ENCODE results near the gene PPP6C.
A peak's percentile ranks its signal among the peaks of the same experiment; 100 is the strongest.
"Not testable (repeated sequence)": the region's sequence is repeated elsewhere in the genome, so short reads cannot be mapped to it uniquely, and the experiment has no call there.

PPP6C gene

GRCh38 chr9:125125523-125125922 is 64.1 kb downstream of the PPP6C start:
- Histone ChIP-seq H3K4me3 (ENCODE audit: low read depth, low read length, poor library complexity, severe bottlenecking) (no peak overlapping the region), H3K79me2 (ENCODE audit: insufficient read depth, low read length) (peaks cover 12% of the 10 kb centered on the region; the same call in 1 of the 2 replicates), H3K9ac (ENCODE audit: low read length) (peak overlapping the region; percentile 26; the same call in 1 of the 2 replicates), H3K27me3 (ENCODE audit: insufficient read depth, low read length) (no peaks in the 10 kb centered on the region), H3F3A (ENCODE audit: insufficient read depth, low read length) (0 out of 2 replicates have a peak, but pooled peaks cover 6% of the 10 kb centered on the region), H3K36me3 (ENCODE audit: insufficient read depth, low read length) (no peaks in the 10 kb centered on the region), H3K4me1 (ENCODE audit: insufficient read depth, low read length, severe bottlenecking) (peaks cover 36% of the 10 kb centered on the region), H3K4me2 (ENCODE audit: low read length) (no peak overlapping the region; the same call in 1 of the 2 replicates), H3K9me2 (ENCODE audit: low read depth, low read length) (no peaks in the 10 kb centered on the region), H3K9me3 (ENCODE audit: low read length) (no peaks in the 10 kb centered on the region), H3K27ac (ENCODE audit: low read depth, low read length, poor library complexity, severe bottlenecking) (peak overlapping the region; percentile 77), H4K20me1 (ENCODE audit: insufficient read depth, low read length) (no peaks in the 10 kb centered on the region), H2AFZ (ENCODE audit: low read length) (no peak overlapping the region)
- TF ChIP-seq CTCF (IDR thresholded peaks at IDR 0.05; ENCODE audit: low read length), result no peak
- TF ChIP-seq EZH2 (IDR thresholded peaks at IDR 0.05; ENCODE audit: borderline replicate concordance, low read length), result no peak

GRCh38 chr9:125121146-125121545 is 68.5 kb downstream of the PPP6C start:
- TF ChIP-seq CTCF (IDR thresholded peaks at IDR 0.05; ENCODE audit: low read length) (no peak), EZH2 (IDR thresholded peaks at IDR 0.05; ENCODE audit: borderline replicate concordance, low read length) (no peak)
- Histone ChIP-seq H3K4me3 (ENCODE audit: low read depth, low read length, poor library complexity, severe bottlenecking) (no peak overlapping the region), H3K79me2 (ENCODE audit: insufficient read depth, low read length) (0 out of 2 replicates have a peak, but pooled peaks cover 8% of the 10 kb centered on the region), H4K20me1 (ENCODE audit: insufficient read depth, low read length) (no peaks in the 10 kb centered on the region), H3K9ac (ENCODE audit: low read length) (no peak overlapping the region), H3K27ac (ENCODE audit: low read depth, low read length, poor library complexity, severe bottlenecking) (peak overlapping the region; percentile 66), H3K9me2 (ENCODE audit: low read depth, low read length) (no peaks in the 10 kb centered on the region), H3K9me3 (ENCODE audit: low read length) (no peaks in the 10 kb centered on the region), H2AFZ (ENCODE audit: low read length) (no peak overlapping the region), H3F3A (ENCODE audit: insufficient read depth, low read length) (no peaks in the 10 kb centered on the region), H3K36me3 (ENCODE audit: insufficient read depth, low read length) (peaks cover 8% of the 10 kb centered on the region; the same call in 1 of the 2 replicates), H3K27me3 (ENCODE audit: insufficient read depth, low read length) (no peaks in the 10 kb centered on the region), H3K4me1 (ENCODE audit: insufficient read depth, low read length, severe bottlenecking) (peaks cover 29% of the 10 kb centered on the region), H3K4me2 (ENCODE audit: low read length) (peak overlapping the region; percentile 9)

- Histone ChIP-seq H3K9me2 (ENCODE audit: low read depth, low read length) (no peaks in the 10 kb centered on the region), H3F3A (ENCODE audit: insufficient read depth, low read length) (no peaks in the 10 kb centered on the region), H3K4me1 (ENCODE audit: insufficient read depth, low read length, severe bottlenecking) (peaks cover 21% of the 10 kb centered on the region), H3K9ac (ENCODE audit: low read length) (no peak overlapping the region), H3K27ac (ENCODE audit: low read depth, low read length, poor library complexity, severe bottlenecking) (peak overlapping the region; percentile 66), H3K4me2 (ENCODE audit: low read length) (no peak overlapping the region), H3K4me3 (ENCODE audit: low read depth, low read length, poor library complexity, severe bottlenecking) (no peak overlapping the region), H4K20me1 (ENCODE audit: insufficient read depth, low read length) (no peaks in the 10 kb centered on the region), H3K9me3 (ENCODE audit: low read length) (no peaks in the 10 kb centered on the region), H3K79me2 (ENCODE audit: insufficient read depth, low read length) (0 out of 2 replicates have a peak, but pooled peaks cover 4% of the 10 kb centered on the region), H3K36me3 (ENCODE audit: insufficient read depth, low read length) (peaks cover 16% of the 10 kb centered on the region), H2AFZ (ENCODE audit: low read length) (no peak overlapping the region), H3K27me3 (ENCODE audit: insufficient read depth, low read length) (no peaks in the 10 kb centered on the region)
- TF ChIP-seq CTCF (IDR thresholded peaks at IDR 0.05; ENCODE audit: low read length) (peak; percentile 38; the same call in 1 of the 2 replicates), EZH2 (IDR thresholded peaks at IDR 0.05; ENCODE audit: borderline replicate concordance, low read length) (no peak)
These were observed 69.8 kb downstream of the PPP6C start for GRCh38 chr9:125119643-125120286.

GRCh38 chr9:125118696-125119095 is 70.9 kb downstream of the PPP6C start:
- not testable (repeated sequence) for H3K4me2 ChIP-seq (ENCODE audit: low read length); H2AFZ ChIP-seq (ENCODE audit: low read length); H3F3A ChIP-seq (ENCODE audit: insufficient read depth, low read length); H3K9ac ChIP-seq (ENCODE audit: low read length); H3K4me3 ChIP-seq (ENCODE audit: low read depth, low read length, poor library complexity, severe bottlenecking); H3K79me2 ChIP-seq (ENCODE audit: insufficient read depth, low read length); H3K27me3 ChIP-seq (ENCODE audit: insufficient read depth, low read length); H3K9me3 ChIP-seq (ENCODE audit: low read length); H3K9me2 ChIP-seq (ENCODE audit: low read depth, low read length); H4K20me1 ChIP-seq (ENCODE audit: insufficient read depth, low read length); H3K27ac ChIP-seq (ENCODE audit: low read depth, low read length, poor library complexity, severe bottlenecking)
- Histone ChIP-seq H3K4me1 (ENCODE audit: insufficient read depth, low read length, severe bottlenecking) (peaks cover 21% of the 10 kb centered on the region), H3K36me3 (ENCODE audit: insufficient read depth, low read length) (peaks cover 25% of the 10 kb centered on the region)

- H3K36me3 ChIP-seq (ENCODE audit: insufficient read depth, low read length), result peaks cover 41% of the 10 kb centered on the region
- not testable (repeated sequence) for H3F3A ChIP-seq (ENCODE audit: insufficient read depth, low read length); H3K4me3 ChIP-seq (ENCODE audit: low read depth, low read length, poor library complexity, severe bottlenecking); H3K27ac ChIP-seq (ENCODE audit: low read depth, low read length, poor library complexity, severe bottlenecking); H3K9me2 ChIP-seq (ENCODE audit: low read depth, low read length); H3K27me3 ChIP-seq (ENCODE audit: insufficient read depth, low read length); H4K20me1 ChIP-seq (ENCODE audit: insufficient read depth, low read length); H3K79me2 ChIP-seq (ENCODE audit: insufficient read depth, low read length); H3K4me1 ChIP-seq (ENCODE audit: insufficient read depth, low read length, severe bottlenecking); H2AFZ ChIP-seq (ENCODE audit: low read length); H3K4me2 ChIP-seq (ENCODE audit: low read length); H3K9ac ChIP-seq (ENCODE audit: low read length)
- H3K9me3 ChIP-seq (ENCODE audit: low read length), result peaks cover 15% of the 10 kb centered on the region
These were observed 75.1 kb downstream of the PPP6C start for GRCh38 chr9:125114503-125114902.
